ENCODE data around the gene CAND2.

Gene CAND2

DNA sequence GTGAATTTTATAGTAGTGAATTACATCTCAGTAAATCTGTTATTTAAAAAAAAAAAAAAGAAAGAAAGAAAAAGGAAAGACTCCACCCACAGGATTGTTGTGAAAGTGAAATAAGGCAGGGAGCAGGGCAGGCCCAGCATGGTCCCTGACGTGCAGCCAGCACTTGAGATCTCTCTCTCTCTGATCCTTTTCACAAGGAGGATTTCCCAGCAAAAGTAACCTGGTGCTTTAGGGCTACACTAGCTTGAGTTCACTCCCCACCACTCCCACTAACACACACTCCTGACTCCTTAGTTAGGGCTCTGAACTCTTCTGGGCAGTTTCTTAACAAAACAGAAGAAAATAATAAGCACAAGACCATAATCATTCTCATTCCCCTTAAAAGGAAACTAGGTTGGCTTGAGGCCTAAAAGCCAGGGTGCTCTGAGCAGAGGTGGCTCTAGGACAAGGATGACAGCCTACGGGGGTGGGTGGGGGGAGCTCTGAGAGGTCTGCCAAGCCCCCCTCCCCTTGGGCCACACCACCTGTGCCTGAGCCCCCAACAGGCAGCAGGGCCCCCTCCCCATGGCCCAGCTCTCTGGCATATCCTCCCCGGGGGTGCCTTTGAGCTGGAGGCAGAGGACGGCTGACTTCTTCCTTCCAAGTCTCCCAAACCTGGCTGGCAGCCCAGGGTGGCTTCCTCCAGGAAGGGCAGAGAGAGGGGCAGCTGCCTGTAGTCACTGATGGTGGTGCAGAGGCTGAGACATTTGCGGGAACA, 38.3 kb upstream of the CAND2 start:
- H3K9me2 ChIP-seq (replicated peaks; ENCODE audit: insufficient read depth, low read length), result no peaks in the 10 kb centered on the region
- no peaks in the 10 kb centered on the region for H3K36me3 ChIP-seq (ENCODE audit: low read length)
- no peaks in the 10 kb centered on the region for H3K9me3 ChIP-seq (ENCODE audit: insufficient read depth, low read length)
- no peaks in the 10 kb centered on the region for H3K27me3 ChIP-seq (ENCODE audit: low read length)
- H3K4me3 ChIP-seq (ENCODE audit: insufficient read depth, low read length, poor library complexity, severe bottlenecking), result no peak overlapping the region
- no peaks in the 10 kb centered on the region for H3F3A ChIP-seq (ENCODE audit: insufficient read depth)
- H2AFZ ChIP-seq (ENCODE audit: low read depth, low read length, severe bottlenecking), result no peak overlapping the region
- no peak overlapping the region for H3K4me2 ChIP-seq (ENCODE audit: low read depth, low read length, poor library complexity, severe bottlenecking)
- no peak overlapping the region for H3K27ac ChIP-seq (ENCODE audit: low read depth, low read length)
- no peaks in the 10 kb centered on the region for H4K20me1 ChIP-seq (ENCODE audit: low read depth, low read length)
- H3K9ac ChIP-seq (ENCODE audit: low read length), result no peak overlapping the region
- TF ChIP-seq, protein P1, sequence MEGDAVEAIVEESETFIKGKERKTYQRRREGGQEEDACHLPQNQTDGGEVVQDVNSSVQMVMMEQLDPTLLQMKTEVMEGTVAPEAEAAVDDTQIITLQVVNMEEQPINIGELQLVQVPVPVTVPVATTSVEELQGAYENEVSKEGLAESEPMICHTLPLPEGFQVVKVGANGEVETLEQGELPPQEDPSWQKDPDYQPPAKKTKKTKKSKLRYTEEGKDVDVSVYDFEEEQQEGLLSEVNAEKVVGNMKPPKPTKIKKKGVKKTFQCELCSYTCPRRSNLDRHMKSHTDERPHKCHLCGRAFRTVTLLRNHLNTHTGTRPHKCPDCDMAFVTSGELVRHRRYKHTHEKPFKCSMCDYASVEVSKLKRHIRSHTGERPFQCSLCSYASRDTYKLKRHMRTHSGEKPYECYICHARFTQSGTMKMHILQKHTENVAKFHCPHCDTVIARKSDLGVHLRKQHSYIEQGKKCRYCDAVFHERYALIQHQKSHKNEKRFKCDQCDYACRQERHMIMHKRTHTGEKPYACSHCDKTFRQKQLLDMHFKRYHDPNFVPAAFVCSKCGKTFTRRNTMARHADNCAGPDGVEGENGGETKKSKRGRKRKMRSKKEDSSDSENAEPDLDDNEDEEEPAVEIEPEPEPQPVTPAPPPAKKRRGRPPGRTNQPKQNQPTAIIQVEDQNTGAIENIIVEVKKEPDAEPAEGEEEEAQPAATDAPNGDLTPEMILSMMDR (IDR thresholded peaks at IDR 0.05; ENCODE audit: insufficient read depth, low read length, poor library complexity, severe bottlenecking), result no peak
- no peak for TF ChIP-seq EZH2phosphoT487 (conservative IDR thresholded peaks at IDR 0.05; ENCODE audit: low read length)
- H3K79me2 ChIP-seq (ENCODE audit: insufficient read depth, low read length), result no peaks in the 10 kb centered on the region

DNA sequence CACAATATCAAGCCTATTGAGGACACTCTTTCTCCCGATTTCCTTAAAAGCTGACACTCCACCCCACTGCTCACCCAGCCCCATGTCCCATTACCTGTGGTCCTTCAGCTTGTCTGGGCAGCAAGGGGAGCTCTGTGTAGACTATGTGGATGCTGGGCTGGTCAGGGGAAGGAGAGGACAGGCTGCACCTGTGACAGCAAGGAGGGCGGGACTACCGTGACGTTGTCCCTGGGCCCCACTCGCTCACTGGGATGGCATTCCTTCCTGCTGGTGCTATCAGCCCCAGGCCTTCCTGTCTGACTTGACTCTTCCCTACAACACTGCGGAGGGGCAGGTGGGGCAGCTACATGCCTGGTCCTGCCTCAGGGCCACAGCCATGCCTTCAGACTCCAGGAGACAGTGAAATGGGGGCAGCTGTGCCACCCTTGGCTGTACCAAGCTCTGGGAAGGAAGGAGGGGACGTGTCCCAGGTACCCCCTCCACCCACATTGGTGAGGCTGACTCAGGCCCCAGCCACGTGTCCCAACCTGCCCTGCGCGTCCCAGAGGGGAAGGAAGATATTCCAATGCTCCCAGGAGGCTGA, 37.3 kb upstream of the CAND2 start, which contains the start of gene TMEM40:
Gene TMEM40, minus strand, starts transcription at position 163 of the 583 bp plus-strand sequence. CDS start 9,427 bp downstream, outside the sequence.
- H3K9me2 ChIP-seq (replicated peaks; ENCODE audit: insufficient read depth, low read length), result no peaks in the 10 kb centered on the region
- H3K27me3 ChIP-seq (ENCODE audit: low read length), result no peaks in the 10 kb centered on the region
- no peak within 1 kb of the TSS for H3K9ac ChIP-seq (ENCODE audit: low read length)
- H2AFZ ChIP-seq (ENCODE audit: low read depth, low read length, severe bottlenecking), result no peak within 1 kb of the TSS
- H3K36me3 ChIP-seq (ENCODE audit: low read length), result no peaks in the 10 kb centered on the region
- H4K20me1 ChIP-seq (ENCODE audit: low read depth, low read length), result no peaks in the 10 kb centered on the region
- no peaks in the 10 kb centered on the region for H3K9me3 ChIP-seq (ENCODE audit: insufficient read depth, low read length)
- H3K79me2 ChIP-seq (ENCODE audit: insufficient read depth, low read length), result no peaks in the 10 kb centered on the region
- no peaks in the 10 kb centered on the region for H3F3A ChIP-seq (ENCODE audit: insufficient read depth)
- H3K27ac ChIP-seq (ENCODE audit: low read depth, low read length), result no peak within 1 kb of the TSS
- no peak within 1 kb of the TSS for H3K4me2 ChIP-seq (ENCODE audit: low read depth, low read length, poor library complexity, severe bottlenecking)
- H3K4me3 ChIP-seq (ENCODE audit: insufficient read depth, low read length, poor library complexity, severe bottlenecking), result no peak within 1 kb of the TSS
- no peak for TF ChIP-seq EZH2phosphoT487 (conservative IDR thresholded peaks at IDR 0.05; ENCODE audit: low read length)
- TF ChIP-seq, protein P1 (IDR thresholded peaks at IDR 0.05; ENCODE audit: insufficient read depth, low read length, poor library complexity, severe bottlenecking), result no peak

DNA sequence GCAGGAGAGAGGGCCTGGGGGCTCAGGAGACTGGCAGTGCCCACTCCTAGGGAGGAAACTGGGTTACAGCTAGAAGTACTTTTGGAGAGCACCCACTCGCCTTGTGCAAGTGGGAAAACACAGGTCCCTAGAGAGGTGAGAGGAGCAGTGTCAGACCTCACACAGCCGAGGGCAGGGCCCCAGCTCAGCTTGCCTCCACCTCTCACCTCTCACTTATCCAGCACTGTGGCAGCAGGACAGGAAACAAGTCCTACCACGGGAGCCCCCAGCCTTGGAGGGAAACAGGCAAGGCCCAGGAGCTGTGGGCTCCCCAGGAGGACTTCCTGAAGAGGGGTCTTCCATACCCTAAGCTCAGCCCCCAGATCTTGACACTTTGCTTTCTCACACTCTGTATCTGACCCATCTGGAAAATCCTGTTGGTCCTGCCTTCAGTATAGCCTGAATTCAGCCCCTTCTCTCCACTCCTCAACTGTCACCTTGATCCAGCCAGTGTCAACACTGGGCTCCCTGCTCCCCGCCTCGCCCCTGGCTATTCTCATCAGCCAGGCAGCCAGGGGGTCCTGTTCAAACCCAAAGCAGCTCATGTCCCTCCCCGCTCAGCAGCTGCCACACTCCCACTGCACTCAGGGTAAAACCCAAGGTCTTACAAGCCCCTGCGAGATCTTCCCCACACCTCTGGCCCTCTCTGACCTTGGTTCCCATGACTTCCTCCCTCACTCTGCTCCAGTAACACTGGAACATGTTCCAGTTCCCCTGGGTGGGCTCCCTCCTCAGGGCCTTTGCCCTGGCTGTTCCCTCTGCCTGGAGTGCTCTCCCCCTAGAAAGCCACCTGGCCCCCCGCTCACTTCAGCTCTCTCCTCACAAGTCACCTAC, 36.6 kb upstream of the CAND2 start:
- H3K79me2 ChIP-seq (ENCODE audit: insufficient read depth, low read length), result no peaks in the 10 kb centered on the region
- no peaks in the 10 kb centered on the region for H3K9me2 ChIP-seq (replicated peaks; ENCODE audit: insufficient read depth, low read length)
- H3K4me2 ChIP-seq (ENCODE audit: low read depth, low read length, poor library complexity, severe bottlenecking), result no peak overlapping the region
- H3K4me3 ChIP-seq (ENCODE audit: insufficient read depth, low read length, poor library complexity, severe bottlenecking), result no peak overlapping the region
- H3K9ac ChIP-seq (ENCODE audit: low read length), result no peak overlapping the region
- H3K27ac ChIP-seq (ENCODE audit: low read depth, low read length), result no peak overlapping the region
- no peaks in the 10 kb centered on the region for H3K9me3 ChIP-seq (ENCODE audit: insufficient read depth, low read length)
- H4K20me1 ChIP-seq (ENCODE audit: low read depth, low read length), result no peaks in the 10 kb centered on the region
- H3F3A ChIP-seq (ENCODE audit: insufficient read depth), result no peaks in the 10 kb centered on the region
- no peak overlapping the region for H2AFZ ChIP-seq (ENCODE audit: low read depth, low read length, severe bottlenecking)
- H3K27me3 ChIP-seq (ENCODE audit: low read length), result no peaks in the 10 kb centered on the region
- H3K36me3 ChIP-seq (ENCODE audit: low read length), result no peaks in the 10 kb centered on the region
- no peak for TF ChIP-seq EZH2phosphoT487 (conservative IDR thresholded peaks at IDR 0.05; ENCODE audit: low read length)
- TF ChIP-seq, protein P1 (IDR thresholded peaks at IDR 0.05; ENCODE audit: insufficient read depth, low read length, poor library complexity, severe bottlenecking), result no peak

Measured in SU-DHL-6 (cell line).